ENCODE measurements around the gene CD164L2. TPM values are rescaled to one million over a fixed set of nuclear protein-coding genes. Genes with fewer than 3 reads are reported as not detected.
"Not testable (repeated sequence)": the region's sequence is repeated elsewhere in the genome, so short reads cannot be mapped to it uniquely, and the experiment has no call there.

Gene CD164L2
- total RNA-seq = not detected in 2 replicates

- intact Hi-C loops (cut with micrococcal nuclease) = loop anchor here (1.0 kb wide), 3 partner anchors 9 to 26 kb away; partner anchors contain the start of gene GPR3
Measured at GRCh38 chr1:27383039-27383605, at the start of gene CD164L2. TSS of gene CD164L2 (minus strand) at chr1:27383333. CDS start at chr1:27383239, 94 bp downstream.

GRCh38 chr1:27432725-27433124 lies 49.6 kb upstream of the CD164L2 start:
- intact Hi-C loops (cut with micrococcal nuclease) = not testable (repeated sequence)

GRCh38 chr1:27431601-27431940 lies 48.4 kb upstream of the CD164L2 start:
- intact Hi-C loops (cut with micrococcal nuclease) = loop anchor here (1.0 to 2.0 kb wide), 4 partner anchors 9 to 57 kb away; no protein-coding TSS in a partner anchor

- intact Hi-C loops (cut with micrococcal nuclease) = loop anchor here (1.0 to 2.0 kb wide), 4 partner anchors 9 to 58 kb away; no protein-coding TSS in a partner anchor
Measured at GRCh38 chr1:27430903-27431600, 47.9 kb upstream of the CD164L2 start.

- intact Hi-C loops (cut with micrococcal nuclease) = no loop called here
Measured at GRCh38 chr1:27429029-27429425, 45.9 kb upstream of the CD164L2 start.

GRCh38 chr1:27428316-27429028 lies 45.3 kb upstream of the CD164L2 start:
- intact Hi-C loops (cut with micrococcal nuclease) = no loop called here

GRCh38 chr1:27427816-27428315 lies 44.7 kb upstream of the CD164L2 start:
- intact Hi-C loops (cut with micrococcal nuclease) = no loop called here

GRCh38 chr1:27427329-27427728 lies 44.2 kb upstream of the CD164L2 start:
- intact Hi-C loops (cut with micrococcal nuclease) = no loop called here

- intact Hi-C loops (cut with micrococcal nuclease) = no loop called here
Measured at GRCh38 chr1:27423709-27424108, 40.6 kb upstream of the CD164L2 start.

GRCh38 chr1:27418326-27419185 lies 35.4 kb upstream of the CD164L2 start:
- intact Hi-C loops (cut with micrococcal nuclease) = loop anchor here (1.0 kb wide), 2 partner anchors 13 to 27 kb away; no protein-coding TSS in a partner anchor

GRCh38 chr1:27417713-27418112 lies 34.6 kb upstream of the CD164L2 start:
- intact Hi-C loops (cut with micrococcal nuclease) = loop anchor here (1.0 kb wide), 2 partner anchors 14 to 28 kb away; no protein-coding TSS in a partner anchor

- intact Hi-C loops (cut with micrococcal nuclease) = loop anchor here (1.0 kb wide), 5 partner anchors 74 to 247 kb away; partner anchors contain the start of gene WASF2
Measured at GRCh38 chr1:27416387-27417111, 33.4 kb upstream of the CD164L2 start.

GRCh38 chr1:27414091-27414490 lies 31.0 kb upstream of the CD164L2 start:
- intact Hi-C loops (cut with micrococcal nuclease) = no loop called here

- intact Hi-C loops (cut with micrococcal nuclease) = no loop called here
Measured at GRCh38 chr1:27413004-27413403, 29.9 kb upstream of the CD164L2 start.

GRCh38 chr1:27412502-27412901 lies 29.4 kb upstream of the CD164L2 start:
- intact Hi-C loops (cut with micrococcal nuclease) = no loop called here

- intact Hi-C loops (cut with micrococcal nuclease) = no loop called here
Measured at GRCh38 chr1:27410709-27411108, 27.6 kb upstream of the CD164L2 start.

- intact Hi-C loops (cut with micrococcal nuclease) = no loop called here
Measured at GRCh38 chr1:27409669-27410068, 26.5 kb upstream of the CD164L2 start.

- intact Hi-C loops (cut with micrococcal nuclease) = no loop called here
Measured at GRCh38 chr1:27408151-27408550, 25.0 kb upstream of the CD164L2 start.

- intact Hi-C loops (cut with micrococcal nuclease) = not testable (repeated sequence)
Measured at GRCh38 chr1:27406791-27407190, 23.7 kb upstream of the CD164L2 start.

- intact Hi-C loops (cut with micrococcal nuclease) = no loop called here
Measured at GRCh38 chr1:27406362-27406680, 23.2 kb upstream of the CD164L2 start.
